Activated CD8-positive, alpha-beta memory T cell treated with anti-CD3 and anti-CD28 coated beads, Interleukin-2, amount 50 U/mL, for 1 hour (primary cell): Measurements from ENCODE around the gene THSD4.
"Not testable (repeated sequence)": the region's sequence is repeated elsewhere in the genome, so short reads cannot be mapped to it uniquely, and the experiment has no call there.

Experiments
- DNase-seq: peaks from one replicate; pipeline ENCODE4 v3.0.0-alpha.2; 2020; ENCODE audit errors: extremely low read depth

The THSD4 gene

GRCh38 chr15:71656425-71656824 lies 541.2 kb downstream of the THSD4 start:
- DNase-seq = no peak

GRCh38 chr15:71657141-71657540 lies 541.9 kb downstream of the THSD4 start:
- DNase-seq = no peak

GRCh38 chr15:71658036-71658435 lies 542.8 kb downstream of the THSD4 start:
- DNase-seq = no peak

- no peak for DNase-seq
Observed at GRCh38 chr15:71658827-71659729, 543.8 kb downstream of the THSD4 start.

- no peak for DNase-seq
Observed at GRCh38 chr15:71659730-71660067, 544.4 kb downstream of the THSD4 start.

- DNase-seq = no peak
Observed at GRCh38 chr15:71660501-71660900, 545.2 kb downstream of the THSD4 start.

GRCh38 chr15:71662306-71662705 lies 547.0 kb downstream of the THSD4 start:
- DNase-seq = no peak

GRCh38 chr15:71664622-71665021 lies 549.4 kb downstream of the THSD4 start:
- DNase-seq = no peak

GRCh38 chr15:71666763-71667620 lies 551.7 kb downstream of the THSD4 start:
- DNase-seq = no peak

GRCh38 chr15:71669688-71670087 lies 554.4 kb downstream of the THSD4 start:
- no peak for DNase-seq

GRCh38 chr15:71670222-71670621 lies 555.0 kb downstream of the THSD4 start:
- DNase-seq = not testable (repeated sequence)

GRCh38 chr15:71674354-71674753 lies 559.1 kb downstream of the THSD4 start:
- DNase-seq = no peak

GRCh38 chr15:71677352-71677751 lies 562.1 kb downstream of the THSD4 start:
- DNase-seq = no peak

- DNase-seq = no peak
Observed at GRCh38 chr15:71677766-71678165, 562.5 kb downstream of the THSD4 start.

GRCh38 chr15:71678191-71678590 lies 562.9 kb downstream of the THSD4 start:
- no peak for DNase-seq

GRCh38 chr15:71678605-71679004 lies 563.3 kb downstream of the THSD4 start:
- DNase-seq = no peak

GRCh38 chr15:71679223-71679792 lies 564.0 kb downstream of the THSD4 start:
- no peak for DNase-seq

- DNase-seq = no peak
Observed at GRCh38 chr15:71679793-71680353, 564.6 kb downstream of the THSD4 start.

- no peak for DNase-seq
Observed at GRCh38 chr15:71682001-71682400, 566.7 kb downstream of the THSD4 start.

GRCh38 chr15:71683411-71684274 lies 568.4 kb downstream of the THSD4 start:
- no peak for DNase-seq

- no peak for DNase-seq
Observed at GRCh38 chr15:71685420-71685993, 570.2 kb downstream of the THSD4 start.
